ENCODE results near the gene NFIX. TPM values are rescaled to one million over a fixed set of nuclear protein-coding genes. Genes with fewer than 3 reads are reported as not detected.

The NFIX gene
- total and polyA plus RNA-seq, 9 of the 15 experiments (the other 6 are each of a cell fraction or from before 2014, with no cell fraction given): 0.28 to 26.8 (median 5.4) TPM

GRCh38 chr19:12997967-12998940 is 3.0 kb downstream of the NFIX start:
- no peak for FAIRE-seq
- no peak for DNase-seq (ENCODE audit: extremely low read depth in 1 of 4, low spot score in 3 of 4)
- Histone ChIP-seq H3K9me1 (ENCODE audit: control insufficient read depth, insufficient read depth, low read length) (peaks cover 6% of the 10 kb centered on the region), H3K79me2 (ENCODE audit: control insufficient read depth, insufficient read depth, low read length) (peaks cover 54% of the 10 kb centered on the region), H3K9me3 (replicated peaks; ENCODE audit: control insufficient read depth, insufficient read depth, low read depth, low read length) (no peaks in the 10 kb centered on the region), H3K36me3 (ENCODE audit: control insufficient read depth, insufficient read depth, low read length) (peaks cover 17% of the 10 kb centered on the region; the same call in 1 of the 3 replicates), H3K27me3 (ENCODE audit: control insufficient read depth in 2 of 2, insufficient read depth in 2 of 2, low read length in 2 of 2) (no peaks in the 10 kb centered on the region), H3K4me2 (ENCODE audit: insufficient read depth, low read length) (no peak overlapping the region), H2AFZ (ENCODE audit: low read depth, low read length) (no peak overlapping the region), H3K27ac (ENCODE audit: extremely low read depth, low read depth, low read length) (no peak overlapping the region), H4K20me1 (replicated peaks; ENCODE audit: control insufficient read depth, insufficient read depth, low read length) (peaks cover 8% of the 10 kb centered on the region), H3K4me3 (no peak overlapping the region), H3K4me1 (replicated peaks in 1 of 2; ENCODE audit: control insufficient read depth in 2 of 2, insufficient read depth in 2 of 2, low read length in 2 of 2) (peaks cover 5 to 50% of the 10 kb centered on the region in 2 experiments; a peak in 4 of 5 replicates), H3K9ac (ENCODE audit: insufficient read depth in 1 of 2, low read depth in 2 of 2, low read length in 2 of 2) (no peak overlapping the region; a peak in 1 of 4 replicates)
- CTCF ChIA-PET (ENCODE audit: low intra/inter-chr PET ratio): no interaction called here
- in situ Hi-C loops (cut with MboI) (no loop called here), intact Hi-C loops (cut with micrococcal nuclease) (no loop called here)
- BruUV-seq (replicated peaks): TSS peak; percentile 57
- POLR2A ChIA-PET: interaction anchor here (0.6 to 1.6 kb wide), 2 partner anchors 8 to 154 kb away, joined by 3 read pairs; no protein-coding TSS in a partner anchor
- no peak for ATAC-seq
- WGBS (ENCODE audit: insufficient coverage, low coverage, missing lambda C conversion rate): 86% methylated on average over 23 of the region's 32 CpGs
- no peak for TF ChIP-seq ATF6 (CRISPR knock-in tag; IDR thresholded peaks at IDR 0.05)
- TF ChIP-seq, protein P1, sequence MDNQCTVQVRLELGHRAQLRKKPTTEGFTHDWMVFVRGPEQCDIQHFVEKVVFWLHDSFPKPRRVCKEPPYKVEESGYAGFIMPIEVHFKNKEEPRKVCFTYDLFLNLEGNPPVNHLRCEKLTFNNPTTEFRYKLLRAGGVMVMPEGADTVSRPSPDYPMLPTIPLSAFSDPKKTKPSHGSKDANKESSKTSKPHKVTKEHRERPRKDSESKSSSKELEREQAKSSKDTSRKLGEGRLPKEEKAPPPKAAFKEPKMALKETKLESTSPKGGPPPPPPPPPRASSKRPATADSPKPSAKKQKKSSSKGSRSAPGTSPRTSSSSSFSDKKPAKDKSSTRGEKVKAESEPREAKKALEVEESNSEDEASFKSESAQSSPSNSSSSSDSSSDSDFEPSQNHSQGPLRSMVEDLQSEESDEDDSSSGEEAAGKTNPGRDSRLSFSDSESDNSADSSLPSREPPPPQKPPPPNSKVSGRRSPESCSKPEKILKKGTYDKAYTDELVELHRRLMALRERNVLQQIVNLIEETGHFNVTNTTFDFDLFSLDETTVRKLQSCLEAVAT (IDR thresholded peaks at IDR 0.05): peak in 1 of 2 experiments; percentile 81; a peak in 2 of 4 replicates
